Lower lobe of right lung (tissue), 2 donors: Measurements from ENCODE around the gene INPP5A. TPM values are rescaled to one million over a fixed set of nuclear protein-coding genes. Genes with fewer than 3 reads are reported as not detected.

Experiments
- ATAC-seq, 2 donors: fragments of 200-7000 bp; cut with Tn5 transposase; one replicate each; pipeline ENCODE4 v1.9.1; 2020 to 2022; ENCODE audit warnings: mild to moderate bottlenecking in 2 of 2, moderate library complexity in 2 of 2
- DNase-seq: peaks from one replicate; pipeline ENCODE4 v3.0.0-alpha.2; 2020
- H3K27ac ChIP-seq: fragments of 200-600 bp; one replicate; pipeline ENCODE4 v1.8.0; 2022
- H3K27me3 ChIP-seq: fragments of 200-600 bp; one replicate; pipeline ENCODE4 v1.8.0; 2022; ENCODE audit warnings: low read depth
- H3K36me3 ChIP-seq: fragments of 200-600 bp; one replicate; pipeline ENCODE4 v1.8.0; 2022; ENCODE audit warnings: mild to moderate bottlenecking
- H3K4me1 ChIP-seq: fragments of 200-600 bp; one replicate; pipeline ENCODE4 v1.8.0; 2022
- H3K4me3 ChIP-seq: fragments of 200-600 bp; one replicate; pipeline ENCODE4 v1.8.0; 2022; ENCODE audit warnings: mild to moderate bottlenecking
- H3K9me3 ChIP-seq: fragments of 200-600 bp; one replicate; pipeline ENCODE4 v1.8.0; 2022
- CTCF ChIP-seq: fragments of 200-600 bp; IDR thresholded peaks from one replicate; pipeline ENCODE4 v1.8.0; 2022; ENCODE audit warnings: antibody characterized with exemption, mild to moderate bottlenecking
- intact Hi-C: fragments of 100-400 bp; cut with DNase I; formaldehyde crosslinking; loops from one replicate; pipeline ENCODE4 v1.11.0; 2022
- total RNA-seq: library from RNA; stranded (reverse); fragmentation: NEBNext Ultra II Directional; extraction: Animal tissue kit (Norgen Biotek cat#: 25700); gene quantifications from one replicate; pipeline ENCODE4 v1.2.1, GENCODE V29; 2021
- donor health status: DM: no; HTN: yes; CAD: no; lungs with severe emphysema.

The INPP5A gene
- total RNA-seq, 1 donor from 2014 or later = 34.1 TPM

GRCh38 chr10:132608511-132609195, 71.1 kb downstream of the INPP5A start:
- H3K9me3 ChIP-seq = no peaks in the 10 kb centered on the region
- no peak for TF ChIP-seq CTCF
- H3K27ac ChIP-seq = no peak overlapping the region
- no peaks in the 10 kb centered on the region for H3K27me3 ChIP-seq
- no peak for DNase-seq
- H3K4me3 ChIP-seq = no peak overlapping the region
- intact Hi-C loops = no loop called here
- peaks cover 19% of the 10 kb centered on the region for H3K4me1 ChIP-seq
- H3K36me3 ChIP-seq = no peaks in the 10 kb centered on the region
- ATAC-seq = no peak

- Histone ChIP-seq H3K4me3 (no peak overlapping the region), H3K4me1 (peaks cover 19% of the 10 kb centered on the region), H3K36me3 (no peaks in the 10 kb centered on the region), H3K27me3 (no peaks in the 10 kb centered on the region), H3K9me3 (no peaks in the 10 kb centered on the region), H3K27ac (no peak overlapping the region)
- no peak for DNase-seq
- intact Hi-C loops = no loop called here
- TF ChIP-seq CTCF = no peak
- no peak for ATAC-seq
Measured at GRCh38 chr10:132609211-132609610, 71.6 kb downstream of the INPP5A start.

GRCh38 chr10:132610071-132610701, 72.6 kb downstream of the INPP5A start:
- no peak for TF ChIP-seq CTCF
- H3K9me3 ChIP-seq = no peaks in the 10 kb centered on the region
- peaks cover 8% of the 10 kb centered on the region for H3K36me3 ChIP-seq
- DNase-seq (no peak), ATAC-seq (no peak)
- no peaks in the 10 kb centered on the region for H3K27me3 ChIP-seq
- H3K4me1 ChIP-seq = peaks cover 19% of the 10 kb centered on the region
- intact Hi-C loops = no loop called here
- H3K27ac ChIP-seq = no peak overlapping the region
- no peak overlapping the region for H3K4me3 ChIP-seq

- TF ChIP-seq CTCF = no peak
- Histone ChIP-seq H3K27me3 (no peaks in the 10 kb centered on the region), H3K36me3 (peaks cover 8% of the 10 kb centered on the region), H3K27ac (no peak overlapping the region), H3K9me3 (no peaks in the 10 kb centered on the region), H3K4me1 (peaks cover 11% of the 10 kb centered on the region), H3K4me3 (no peak overlapping the region)
- intact Hi-C loops = no loop called here
- ATAC-seq (no peak), DNase-seq (no peak)
Measured at GRCh38 chr10:132611026-132611910, 73.7 kb downstream of the INPP5A start.

- Histone ChIP-seq H3K36me3 (peaks cover 8% of the 10 kb centered on the region), H3K9me3 (no peaks in the 10 kb centered on the region), H3K27me3 (no peaks in the 10 kb centered on the region), H3K4me3 (no peak overlapping the region), H3K27ac (no peak overlapping the region), H3K4me1 (peaks cover 5% of the 10 kb centered on the region)
- intact Hi-C loops = no loop called here
- no peak for TF ChIP-seq CTCF
- no peak for DNase-seq
- no peak for ATAC-seq
Measured at GRCh38 chr10:132611986-132612385, 74.4 kb downstream of the INPP5A start.
